ENCODE results near the gene NME4. TPM values are rescaled to one million over a fixed set of nuclear protein-coding genes. Genes with fewer than 3 reads are reported as not detected.

The NME4 gene
- total RNA-seq, 5 donors from 2014 or later (not counting 1 experiment from before 2014, with no cell fraction given) = 32.5 to 48.4 (median 41.3) TPM

DNA sequence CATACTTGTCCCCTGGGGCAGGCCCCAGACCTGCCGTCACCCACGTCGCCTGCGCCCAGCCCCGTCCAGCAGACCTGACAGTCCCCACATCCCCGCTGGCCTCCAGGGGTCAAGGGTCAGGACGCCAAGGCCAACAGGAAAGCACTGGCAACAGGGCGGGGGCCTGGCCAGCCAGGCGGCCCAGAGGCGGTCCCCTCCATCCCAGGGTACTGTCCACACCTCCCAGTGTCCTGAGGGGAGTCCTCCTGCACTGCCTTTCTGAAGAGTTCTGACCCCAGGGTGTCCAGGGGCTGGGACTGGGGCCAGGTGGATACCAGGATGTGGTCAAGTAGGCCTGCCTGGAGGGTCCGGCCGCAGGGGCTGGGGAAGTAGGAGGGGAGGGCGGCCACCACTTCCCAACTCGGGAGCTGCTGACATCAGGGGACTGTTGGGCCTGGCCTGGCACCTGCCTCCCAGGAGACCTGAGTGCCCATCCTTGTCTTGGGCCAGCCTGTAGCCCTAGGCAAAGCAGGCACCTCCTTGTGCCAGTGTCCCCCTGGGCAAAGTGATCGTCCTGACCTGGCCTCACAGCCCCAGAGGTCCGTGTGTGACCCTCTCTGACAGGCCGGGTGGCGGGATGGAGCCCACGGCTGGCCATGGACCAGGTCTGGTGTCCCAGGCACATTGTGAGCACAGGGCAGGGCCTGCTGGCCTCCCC lies 37.8 kb upstream of the NME4 start:
- H3K27me3 ChIP-seq (replicated peaks in 1 of 2; ENCODE audit: control insufficient read depth in 2 of 2, extremely low read depth in 1 of 2, insufficient read depth in 2 of 2, low read length in 1 of 2) = peaks cover 0 to 15% of the 10 kb centered on the region in 2 experiments
- H3K36me3 ChIP-seq (ENCODE audit: control insufficient read depth in 2 of 2, extremely low read depth in 1 of 2, insufficient read depth in 1 of 2, low read length in 1 of 2) = no peaks in the 10 kb centered on the region
- WGBS (ENCODE audit: insufficient coverage) = 89% methylated on average over 16 of the region's 19 CpGs
- no peaks in the 10 kb centered on the region for H3K9me3 Mint-ChIP-seq
- DNase-seq = no peak
- peaks cover 0 to 4% of the 10 kb centered on the region in 2 donors for H3K27me3 Mint-ChIP-seq
- H3K4me1 Mint-ChIP-seq = peaks cover 19 to 24% (median 20%) of the 10 kb centered on the region in 3 donors
- POLR2A ChIA-PET = no interaction called here
- H3K4me3 ChIP-seq (ENCODE audit: control insufficient read depth in 1 of 2, extremely low read depth in 1 of 2, low read length in 1 of 2) = no peak overlapping the region
- no peak overlapping the region for H3K27ac ChIP-seq (ENCODE audit: low read length)
- CTCF ChIA-PET = no interaction called here
- no peaks in the 10 kb centered on the region for H3K9me3 ChIP-seq
- no peaks in the 10 kb centered on the region for H3K36me3 Mint-ChIP-seq
- no peak overlapping the region for H3K27ac Mint-ChIP-seq
- no peak overlapping the region for H3K4me3 Mint-ChIP-seq
- peaks cover 15 to 41% of the 10 kb centered on the region in 2 experiments for H3K4me1 ChIP-seq (ENCODE audit: control insufficient read depth in 1 of 2, extremely low read depth in 1 of 2, insufficient read depth in 2 of 2, low read length in 2 of 2)
- no peak for ATAC-seq (replicated peaks in 1 of 4)

DNA sequence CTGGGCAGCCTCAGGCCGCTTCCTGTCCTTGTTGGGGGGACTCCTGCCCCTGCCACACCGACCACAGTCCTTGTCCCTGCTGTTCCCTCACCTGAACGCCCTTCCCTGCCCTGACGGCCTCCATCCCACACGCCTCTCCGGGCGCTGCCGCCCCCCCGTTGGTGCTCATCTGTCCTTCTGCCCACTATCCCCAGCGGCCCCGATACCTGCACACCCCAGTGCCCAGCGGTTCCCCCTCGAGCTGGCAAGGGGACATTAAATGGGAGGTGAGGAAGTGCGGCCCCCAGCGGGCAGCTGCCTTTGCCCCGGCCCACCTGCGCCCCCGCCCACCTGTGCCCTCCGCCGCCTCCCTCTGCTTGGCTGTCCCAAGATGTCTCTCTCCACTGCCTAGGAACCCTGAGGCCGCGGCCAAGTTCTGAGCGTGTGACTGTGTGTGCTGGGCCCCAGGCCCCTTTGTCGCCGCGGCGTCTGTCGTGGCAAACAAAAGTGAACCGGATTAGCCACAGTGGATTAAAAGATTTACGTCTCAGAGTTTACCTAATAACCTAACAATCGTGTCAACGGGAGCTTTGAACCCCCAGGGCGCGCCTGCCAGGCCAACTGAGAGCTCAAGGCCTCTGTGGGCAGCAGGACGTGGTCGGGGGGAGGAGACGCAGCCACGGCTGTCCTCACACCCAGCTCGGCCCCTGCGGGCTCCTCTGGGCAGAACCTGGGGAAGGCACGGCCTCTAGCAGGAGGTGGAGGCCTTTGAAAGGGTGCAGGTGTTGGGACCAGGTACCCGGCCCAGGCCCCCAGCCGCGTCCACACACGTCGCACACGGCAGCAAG lies 36.9 kb upstream of the NME4 start:
- Histone ChIP-seq H3K4me3 (ENCODE audit: control insufficient read depth in 1 of 2, extremely low read depth in 1 of 2, low read length in 1 of 2) (no peak overlapping the region), H3K9me3 (no peaks in the 10 kb centered on the region), H3K27me3 (replicated peaks in 1 of 2; ENCODE audit: control insufficient read depth in 2 of 2, extremely low read depth in 1 of 2, insufficient read depth in 2 of 2, low read length in 1 of 2) (peaks cover 0 to 19% of the 10 kb centered on the region in 2 experiments), H3K27ac (ENCODE audit: low read length) (no peak overlapping the region), H3K4me1 (ENCODE audit: control insufficient read depth in 1 of 2, extremely low read depth in 1 of 2, insufficient read depth in 2 of 2, low read length in 2 of 2) (peaks cover 8 to 32% of the 10 kb centered on the region in 2 experiments), H3K36me3 (ENCODE audit: control insufficient read depth in 2 of 2, extremely low read depth in 1 of 2, insufficient read depth in 1 of 2, low read length in 1 of 2) (no peaks in the 10 kb centered on the region)
- ATAC-seq (replicated peaks in 1 of 4) (no peak), DNase-seq (no peak)
- Mint-ChIP-seq H3K9me3 (no peaks in the 10 kb centered on the region), H3K4me3 (no peak overlapping the region), H3K27me3 (peaks cover 0 to 4% of the 10 kb centered on the region in 2 donors), H3K27ac (no peak overlapping the region), H3K4me1 (peaks cover 10 to 16% (median 13%) of the 10 kb centered on the region in 3 donors), H3K36me3 (no peaks in the 10 kb centered on the region)
- CTCF ChIA-PET = no interaction called here
- 92% methylated on average over 36 of the region's 47 CpGs for WGBS (ENCODE audit: insufficient coverage)
- POLR2A ChIA-PET = interaction anchor here in 1 of 2 donors (0.6 kb wide), 1 partner anchor 129 kb away, joined by 3 read pairs; no protein-coding TSS in a partner anchor

DNA sequence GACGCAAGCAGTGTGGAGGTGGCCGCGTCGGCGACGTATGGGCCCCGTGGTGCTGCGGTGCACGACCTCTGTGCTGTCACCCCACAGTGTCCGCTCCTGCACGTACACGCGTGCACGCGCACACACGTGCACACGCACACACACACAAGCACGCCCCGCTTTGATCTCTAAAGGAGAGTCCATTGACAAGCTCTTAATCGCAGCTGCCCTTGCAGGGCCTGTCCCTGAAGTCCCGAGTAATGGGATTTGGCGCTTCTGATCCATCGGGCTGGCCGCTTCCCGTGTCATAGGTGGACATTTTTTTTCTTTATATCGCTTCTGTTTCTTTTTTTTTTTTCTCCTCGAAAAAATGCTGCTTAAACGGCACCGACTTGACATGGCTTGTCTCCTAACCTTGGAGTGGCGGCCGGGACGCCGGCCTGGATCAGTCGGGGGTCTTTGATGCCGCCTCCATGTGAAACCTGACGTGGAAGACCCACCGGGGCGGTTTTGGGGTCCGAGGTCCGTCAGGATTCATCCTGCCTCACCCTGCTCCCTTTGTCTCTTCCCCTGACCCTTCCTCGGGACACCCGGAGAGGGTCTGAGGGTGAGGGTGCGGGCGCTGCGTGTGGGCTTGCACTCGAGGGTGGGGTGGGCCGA lies 36.2 kb upstream of the NME4 start:
- H3K27me3 Mint-ChIP-seq = peaks cover 0 to 4% of the 10 kb centered on the region in 2 donors
- H3K27me3 ChIP-seq (replicated peaks in 1 of 2; ENCODE audit: control insufficient read depth in 2 of 2, extremely low read depth in 1 of 2, insufficient read depth in 2 of 2, low read length in 1 of 2) = peaks cover 0 to 19% of the 10 kb centered on the region in 2 experiments
- no peak overlapping the region for H3K27ac Mint-ChIP-seq
- peaks cover 3 to 25% of the 10 kb centered on the region in 2 experiments for H3K4me1 ChIP-seq (ENCODE audit: control insufficient read depth in 1 of 2, extremely low read depth in 1 of 2, insufficient read depth in 2 of 2, low read length in 2 of 2)
- peaks cover 5 to 10% (median 7%) of the 10 kb centered on the region in 3 donors for H3K4me1 Mint-ChIP-seq
- ATAC-seq (replicated peaks in 1 of 4) (no peak), DNase-seq (no peak)
- H3K4me3 ChIP-seq (ENCODE audit: control insufficient read depth in 1 of 2, extremely low read depth in 1 of 2, low read length in 1 of 2) = no peak overlapping the region
- no peaks in the 10 kb centered on the region for H3K36me3 Mint-ChIP-seq
- H3K27ac ChIP-seq (ENCODE audit: low read length) = no peak overlapping the region
- ChIA-PET CTCF (interaction anchor here in 1 of 2 donors (1.0 to 1.1 kb wide), 2 partner anchors 172 to 254 kb away, joined by 3 to 4 read pairs; no protein-coding TSS in a partner anchor), POLR2A (no interaction called here)
- H3K9me3 Mint-ChIP-seq = no peaks in the 10 kb centered on the region
- 95% methylated on average over 32 of the region's 47 CpGs for WGBS (ENCODE audit: insufficient coverage)
- no peak overlapping the region for H3K4me3 Mint-ChIP-seq
- H3K9me3 ChIP-seq = no peaks in the 10 kb centered on the region
- H3K36me3 ChIP-seq (ENCODE audit: control insufficient read depth in 2 of 2, extremely low read depth in 1 of 2, insufficient read depth in 1 of 2, low read length in 1 of 2) = no peaks in the 10 kb centered on the region

DNA sequence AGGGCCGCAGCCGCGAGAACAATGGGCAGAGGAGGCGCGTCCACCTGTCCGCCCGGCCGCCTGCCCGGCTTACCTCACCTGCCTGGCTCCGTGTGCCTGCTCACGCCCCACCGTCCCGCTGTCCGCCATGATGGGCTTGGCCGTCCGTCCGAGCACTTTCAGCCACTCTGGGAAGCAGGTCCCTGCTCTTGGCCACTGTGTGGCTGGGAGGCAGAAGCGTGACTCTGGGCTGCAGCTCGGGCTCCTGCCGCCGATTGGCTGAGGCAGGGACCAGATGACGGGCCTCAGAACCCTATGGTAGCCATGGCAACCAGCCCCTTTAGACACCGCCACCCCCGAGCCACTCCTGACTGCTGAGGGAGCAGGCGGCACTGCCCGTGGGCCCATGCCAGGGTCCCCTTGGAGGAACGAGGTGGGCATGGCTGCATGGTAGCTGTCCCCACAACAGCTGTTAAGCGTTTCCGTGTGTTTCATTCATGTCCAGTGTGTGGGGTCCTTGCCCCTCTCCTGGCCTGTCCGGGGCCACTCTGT lies 35.6 kb upstream of the NME4 start:
- Histone ChIP-seq H3K36me3 (ENCODE audit: control insufficient read depth in 2 of 2, extremely low read depth in 1 of 2, insufficient read depth in 1 of 2, low read length in 1 of 2) (peaks cover 0 to under 1% of the 10 kb centered on the region in 2 donors), H3K27me3 (replicated peaks in 1 of 2; ENCODE audit: control insufficient read depth in 2 of 2, extremely low read depth in 1 of 2, insufficient read depth in 2 of 2, low read length in 1 of 2) (peaks cover 0 to 19% of the 10 kb centered on the region in 2 experiments), H3K27ac (ENCODE audit: low read length) (no peak overlapping the region), H3K4me3 (ENCODE audit: control insufficient read depth in 1 of 2, extremely low read depth in 1 of 2, low read length in 1 of 2) (no peak overlapping the region), H3K4me1 (ENCODE audit: control insufficient read depth in 1 of 2, extremely low read depth in 1 of 2, insufficient read depth in 2 of 2, low read length in 2 of 2) (peaks cover 0 to 19% of the 10 kb centered on the region in 2 experiments), H3K9me3 (no peaks in the 10 kb centered on the region)
- H3K36me3 Mint-ChIP-seq = no peaks in the 10 kb centered on the region
- WGBS (ENCODE audit: insufficient coverage) = 92% methylated on average over 30 of the region's 30 CpGs
- peaks cover 5 to 7% (median 7%) of the 10 kb centered on the region in 3 donors for H3K4me1 Mint-ChIP-seq
- H3K27me3 Mint-ChIP-seq = peaks cover 0 to 4% of the 10 kb centered on the region in 2 donors
- no peaks in the 10 kb centered on the region for H3K9me3 Mint-ChIP-seq
- no peak overlapping the region for H3K27ac Mint-ChIP-seq
- peak overlapping the region in 1 of 3 donors; percentile 28 for H3K4me3 Mint-ChIP-seq
- ChIA-PET POLR2A (no interaction called here), CTCF (interaction anchor here (0.6 to 1.4 kb wide), 8 partner anchors 126 to 254 kb away, joined by 3 to 6 read pairs (median 3); no protein-coding TSS in a partner anchor)
- ATAC-seq (replicated peaks in 1 of 4) (no peak), DNase-seq (no peak)

DNA sequence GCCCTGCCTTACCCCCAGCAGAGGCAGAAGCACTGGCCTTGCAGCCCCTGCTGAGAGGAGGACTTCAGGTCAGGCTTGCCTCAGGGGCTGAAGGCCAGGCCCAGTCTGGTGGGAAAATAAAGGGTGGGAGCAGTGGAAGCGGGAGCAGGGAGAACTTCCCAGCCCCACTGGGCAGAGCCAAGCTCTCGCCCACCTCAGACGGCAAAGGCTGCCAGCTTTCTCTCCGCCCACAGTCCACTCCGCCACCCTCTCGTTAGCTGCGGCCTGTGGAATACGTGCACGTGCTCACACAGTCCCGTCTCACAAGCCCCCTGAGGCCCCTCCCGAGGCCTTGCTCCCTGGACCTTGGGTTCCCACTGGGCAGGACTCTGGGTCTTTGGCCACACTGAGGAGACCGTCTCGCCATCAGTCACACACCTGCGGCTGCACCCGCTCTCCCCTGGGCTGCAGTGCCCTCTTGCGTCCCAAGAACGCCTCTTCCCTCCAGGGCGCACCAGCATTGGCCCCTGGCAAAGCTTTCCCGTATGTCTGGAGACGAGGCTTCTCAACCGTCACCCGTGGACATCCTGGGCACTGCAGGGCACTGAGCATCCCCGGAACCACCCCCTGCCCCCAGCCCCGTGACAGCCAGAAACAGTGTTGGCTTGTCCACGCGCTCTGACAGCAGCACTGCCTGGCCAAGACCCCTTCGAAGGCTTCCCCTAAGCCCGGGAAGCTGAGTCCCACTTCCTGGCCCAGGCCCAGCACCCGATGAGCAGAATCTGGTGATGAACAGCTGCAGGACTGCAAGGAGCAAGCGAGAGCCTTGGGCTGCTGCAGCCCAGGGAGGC lies 34.9 kb upstream of the NME4 start:
- no peaks in the 10 kb centered on the region for H3K9me3 ChIP-seq
- DNase-seq = peak; percentile 42 to 86 (median 66)
- Mint-ChIP-seq H3K27ac (no peak overlapping the region), H3K9me3 (no peaks in the 10 kb centered on the region), H3K27me3 (peaks cover 0 to 4% of the 10 kb centered on the region in 2 donors), H3K4me3 (peak overlapping the region; percentile 21 to 45 (median 28)), H3K4me1 (peaks cover 5 to 7% (median 5%) of the 10 kb centered on the region in 3 donors), H3K36me3 (peaks cover 2% of the 10 kb centered on the region)
- peaks cover 0 to 2% of the 10 kb centered on the region in 2 donors for H3K36me3 ChIP-seq (ENCODE audit: control insufficient read depth in 2 of 2, extremely low read depth in 1 of 2, insufficient read depth in 1 of 2, low read length in 1 of 2)
- 29% methylated on average over 28 of the region's 30 CpGs for WGBS (ENCODE audit: insufficient coverage)
- peaks cover 0 to 12% of the 10 kb centered on the region in 2 experiments for H3K4me1 ChIP-seq (ENCODE audit: control insufficient read depth in 1 of 2, extremely low read depth in 1 of 2, insufficient read depth in 2 of 2, low read length in 2 of 2)
- POLR2A ChIA-PET = no interaction called here
- peaks cover 0 to 19% of the 10 kb centered on the region in 2 experiments for H3K27me3 ChIP-seq (replicated peaks in 1 of 2; ENCODE audit: control insufficient read depth in 2 of 2, extremely low read depth in 1 of 2, insufficient read depth in 2 of 2, low read length in 1 of 2)
- no peak overlapping the region for H3K27ac ChIP-seq (ENCODE audit: low read length)
- peak; percentile 89 to 94 (median 90) for ATAC-seq (replicated peaks in 1 of 4)
- CTCF ChIA-PET = interaction anchor here (0.6 to 1.4 kb wide), 14 partner anchors 9 to 287 kb away, joined by 3 to 8 read pairs (median 3); partner anchors contain the start of genes AXIN1 (in 1 of the 2) and LUC7L (in 1 of the 2)
- no peak overlapping the region for H3K4me3 ChIP-seq (ENCODE audit: control insufficient read depth in 1 of 2, extremely low read depth in 1 of 2, low read length in 1 of 2)
